HepG2 (cell line): ENCODE data around the gene TDRD10. TPM values are rescaled to one million over a fixed set of nuclear protein-coding genes. Genes with fewer than 3 reads are reported as not detected.

Experiments
- ATAC-seq: fragments of 200-7000 bp; cut with Tn5 transposase; 3 replicates; pipeline ENCODE4 v1.9.1; 2020; ENCODE audit warnings: mild to moderate bottlenecking, moderate library complexity
- BruUV-seq: library from RNA; stranded (reverse); fragments of 400-500 nt; replicated peaks from 2 replicates; lab custom pipeline; 2021; lab: Mats Ljungman, UMichigan
- CTCF ChIA-PET: fragments of 300-600 bp; formaldehyde crosslinking; extraction: SDS; loops from one replicate; lab custom pipeline; 2021; ENCODE audit warnings: low total read pairs, inconsistent platforms, low intra/inter-chr PET ratio; lab: Yijun Ruan, JAX
- POLR2A ChIA-PET: fragments of 350-600 bp; sonication (Branson Sonifier 250); formaldehyde crosslinking; loops from one replicate; lab custom pipeline; 2020; ENCODE audit warnings: antibody characterized with exemption, inconsistent platforms; lab: Yijun Ruan, JAX
- DNase-seq: peaks from one replicate; pipeline ENCODE4 v3.0.0-alpha.2; 2015; ENCODE audit warnings: low spot score
- FAIRE-seq: peaks from 3 replicates; lab custom pipeline; 2011; peaks lifted over from hg19 to GRCh38; lab: Jason Lieb, UNC
- H2AFZ ChIP-seq: one replicate; pipeline ENCODE4 v1.6.1; 2011; ENCODE audit warnings: low read length, inconsistent platforms
- H3K27ac ChIP-seq: fragments of 300-600 bp; 3 replicates; pipeline ENCODE4 v1.8.0; 2011; ENCODE audit warnings: mixed run types, mild to moderate bottlenecking, mixed read lengths, low read length, inconsistent platforms; ENCODE audit not compliant: insufficient read depth; ENCODE audit errors: extremely low read length
- H3K27me3 ChIP-seq, 2 experiments: fragments of 200-600 bp in 1 of 2; 2 replicates in 1 of 2; 3 replicates in 1 of 2; pipeline versions ENCODE4 v1.6.0 to v1.8.0; 2011; ENCODE audit warnings: low read length in 2 of 2, mild to moderate bottlenecking in 2 of 2, moderate library complexity in 2 of 2, inconsistent platforms in 1 of 2; ENCODE audit not compliant: insufficient read depth in 2 of 2, control insufficient read depth in 1 of 2
- H3K36me3 ChIP-seq, 2 experiments: fragments of 200-600 bp in 1 of 2; replicated peaks in 1 of 2; 2 replicates in 1 of 2; 3 replicates in 1 of 2; pipeline versions ENCODE4 v1.5.1 to v1.8.0; 2011; ENCODE audit warnings: low read length in 2 of 2, inconsistent platforms in 1 of 2; ENCODE audit not compliant: insufficient read depth in 2 of 2, control insufficient read depth in 1 of 2
- H3K4me1 ChIP-seq: 2 replicates; pipeline ENCODE4 v1.5.1; 2012; ENCODE audit warnings: low read length, inconsistent platforms; ENCODE audit not compliant: insufficient read depth
- H3K4me2 ChIP-seq: 2 replicates; pipeline ENCODE4 v1.6.0; 2011; ENCODE audit warnings: low read depth, low read length, inconsistent platforms
- H3K4me3 ChIP-seq, 3 experiments: fragments of 200-600 bp in 1 of 3; sonication (generic), shearing (Covaris generic) in 1 of 3; replicated peaks in 1 of 3; 2 replicates each; pipeline ENCODE4 v1.5.1; 2011 to 2016; ENCODE audit warnings: low read length in 3 of 3, inconsistent platforms in 2 of 3, low read depth in 2 of 3, mild to moderate bottlenecking in 2 of 3, control low read depth in 1 of 3, mixed read lengths in 1 of 3; ENCODE audit not compliant: insufficient read depth in 1 of 3
- H3K79me2 ChIP-seq: one replicate; pipeline ENCODE4 v1.6.1; 2011; ENCODE audit warnings: low read length, inconsistent platforms; ENCODE audit not compliant: insufficient read depth
- H3K9ac ChIP-seq: 2 replicates; pipeline ENCODE4 v1.6.0; 2011; ENCODE audit warnings: mild to moderate bottlenecking, low read depth, low read length, inconsistent platforms; ENCODE audit not compliant: insufficient read depth
- H3K9me3 ChIP-seq: 2 replicates; pipeline ENCODE4 v1.5.1; 2012; ENCODE audit warnings: mild to moderate bottlenecking, low read length
- H4K20me1 ChIP-seq: 2 replicates; pipeline ENCODE4 v1.6.0; 2011; ENCODE audit warnings: inconsistent platforms, mild to moderate bottlenecking, low read length, moderate library complexity; ENCODE audit not compliant: insufficient read depth
- ISL2 ChIP-seq: sonication (generic); formaldehyde crosslinking; IDR thresholded peaks from 2 replicates; pipeline ENCODE4 v1.5.0; 2020; ENCODE audit warnings: missing genetic modification reagents
- KDM2A ChIP-seq: sonication (generic); formaldehyde crosslinking; IDR thresholded peaks from 2 replicates; pipeline ENCODE4 v1.4.0; 2020; ENCODE audit warnings: low read depth, missing genetic modification reagents, borderline replicate concordance
- NR2F6 ChIP-seq, 2 experiments: IDR thresholded peaks; 2 replicates each; pipeline ENCODE4 v1.6.1; 2016; ENCODE audit warnings: antibody characterized with exemption in 1 of 2, mild to moderate bottlenecking in 1 of 2
- RBM22 ChIP-seq: fragments of 200-400 bp; formaldehyde crosslinking; optimal IDR thresholded peaks from 2 replicates; pipeline ENCODE3; 2017; ENCODE audit warnings: mild to moderate bottlenecking, low read length, moderate library complexity
- THAP7 ChIP-seq: sonication (generic); formaldehyde crosslinking; IDR thresholded peaks from 2 replicates; pipeline ENCODE4 v1.8.1; 2023; ENCODE audit warnings: mild to moderate bottlenecking, missing genetic modification reagents
- XRCC5 ChIP-seq: fragments of 200-400 bp; formaldehyde crosslinking; optimal IDR thresholded peaks from 2 replicates; pipeline ENCODE3; 2017; ENCODE audit warnings: mild to moderate bottlenecking, low read length
- ZNF20 ChIP-seq: sonication (generic); formaldehyde crosslinking; IDR thresholded peaks from 2 replicates; pipeline ENCODE4 v1.4.0; 2020; ENCODE audit warnings: mild to moderate bottlenecking, moderate library complexity, missing genetic modification reagents
- ZNF451 ChIP-seq: sonication (generic); formaldehyde crosslinking; IDR thresholded peaks from 2 replicates; pipeline ENCODE4 v1.5.0; 2020; ENCODE audit warnings: mild to moderate bottlenecking, missing genetic modification reagents
- WGBS: methylation state at CpG from one replicate; pipeline ENCODE4 v1.1.6; 2017; ENCODE audit warnings: low lambda C conversion rate; 5-methylcytosine and 5-hydroxymethylcytosine counted together
- in situ Hi-C: cut with HindIII; loops from 2 replicates; pipeline ENCODE4 v1.10.0; 2017; ENCODE audit warnings: low pct_unique_long_range_greater_than_20kb; ENCODE audit not compliant: extremely low pct_ligation_motif_present
- intact Hi-C: fragments of 100-400 bp; cut with micrococcal nuclease; formaldehyde crosslinking; loops from one replicate; pipeline ENCODE4 v1.10.0; 2022; ENCODE audit not compliant: unreplicated experiment
- polyA plus RNA-seq, 8 experiments: library from polyadenylated mRNA; depleted of rRNA in 3 of 8; stranded (reverse) in 7 of 8; unstranded in 1 of 8; fragments of >200 nt; fragmentation: Illumina TruSeq in 4 of 8; extraction: Trizol in 4 of 8; gene quantifications; 2 replicates each; pipeline versions ENCODE4 v1.2.1 to v1.2.3, GENCODE V29; 2011 to 2016; ENCODE audit warnings: low read depth in 4 of 8, missing spikeins in 1 of 8, mixed read lengths in 1 of 8; ENCODE audit not compliant: insufficient read depth in 1 of 8
- total RNA-seq, 5 experiments: library from RNA; depleted of rRNA; stranded (reverse); fragments of >200 nt; fragmentation: Illumina TruSeq; extraction: Trizol; gene quantifications; 2 replicates each; pipeline ENCODE4 v1.2.3, GENCODE V29; 2016; ENCODE audit warnings: low read depth in 1 of 5
- TF ChIP-seq, protein P1 (sequence below): IDR thresholded peaks from 2 replicates; pipeline ENCODE4 v1.6.1; 2016; ENCODE audit warnings: missing biosample characterization, missing genetic modification reagents, low read depth

TDRD10 gene
- total and polyA plus RNA-seq, 2 of the 13 experiments (the other 11 are each of a cell fraction or from before 2014, with no cell fraction given) = not detected

DNA sequence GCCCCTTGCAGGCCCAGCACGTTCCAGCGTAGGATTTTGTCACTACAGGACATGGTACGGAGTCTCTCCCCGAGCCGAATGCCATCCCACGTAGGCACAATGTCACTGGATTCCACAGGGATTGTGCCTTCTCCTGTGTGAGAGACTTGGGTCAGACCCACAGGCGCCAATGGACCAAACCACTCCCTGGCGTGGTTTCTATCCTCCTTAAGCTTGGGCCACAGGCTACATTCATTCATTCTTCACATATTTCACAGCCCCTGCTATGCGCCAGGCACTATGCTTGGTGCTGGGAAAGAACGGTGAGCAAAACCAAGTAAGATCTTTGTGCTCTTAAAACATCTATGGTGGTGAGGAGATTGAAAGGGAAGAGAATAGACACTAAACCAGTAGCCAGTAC lies 84.2 kb downstream of the TDRD10 start (continued):
- no peak for TF ChIP-seq ZNF20 (CRISPR knock-in tag)

DNA sequence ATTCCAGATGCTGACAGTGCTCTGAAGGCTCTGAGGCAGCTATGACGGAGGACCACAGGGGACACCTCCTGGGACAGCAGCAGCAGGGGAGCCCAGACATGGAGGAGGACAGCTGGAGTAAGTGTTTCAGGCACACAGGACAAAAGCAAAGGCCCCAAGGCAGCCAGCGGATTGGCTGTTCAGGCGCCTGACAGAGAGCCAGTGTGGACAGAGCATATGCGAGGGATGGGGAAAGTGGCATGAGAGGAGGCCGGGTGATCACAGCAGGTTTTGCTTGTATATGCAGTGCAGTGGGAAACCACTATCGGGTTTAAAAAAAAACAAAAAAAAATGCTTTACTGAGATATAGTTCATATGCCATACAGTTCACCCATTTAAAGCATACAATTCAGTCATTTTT lies 84.6 kb downstream of the TDRD10 start:
- BruUV-seq = no TSS peak
- Histone ChIP-seq H3K4me2 (no peak overlapping the region), H4K20me1 (peaks cover 3% of the 10 kb centered on the region; the same call in 1 of the 2 replicates), H3K4me3 (no peak overlapping the region), H3K9ac (no peak overlapping the region), H3K79me2 (no peaks in the 10 kb centered on the region), H3K36me3 (peaks cover 44 to 99% of the 10 kb centered on the region in 2 experiments), H3K27me3 (no peaks in the 10 kb centered on the region), H2AFZ (no peak overlapping the region), H3K9me3 (no peaks in the 10 kb centered on the region), H3K27ac (no peak overlapping the region), H3K4me1 (0 out of 2 replicates have a peak, but pooled peaks cover 7% of the 10 kb centered on the region)
- intact Hi-C loops (no loop called here), in situ Hi-C loops (no loop called here)
- ChIA-PET POLR2A (no interaction called here), CTCF (no interaction called here)
- no peak for DNase-seq
- no peak for TF ChIP-seq ZNF451 (CRISPR knock-in tag)
- TF ChIP-seq ISL2 (CRISPR knock-in tag) = no peak
- no peak for TF ChIP-seq NR2F6 (IDR thresholded peaks at IDR 0.05)
- TF ChIP-seq NR2F6 (CRISPR knock-in tag; IDR thresholded peaks at IDR 0.05) = no peak
- TF ChIP-seq THAP7 (CRISPR knock-in tag) = no peak
- no peak for TF ChIP-seq XRCC5
- TF ChIP-seq KDM2A = no peak
- FAIRE-seq = no peak
- WGBS = 91% methylated on average over 6 of the region's 6 CpGs
- ATAC-seq = no peak

GRCh38 chr1:154589780-154590179 lies 87.8 kb downstream of the TDRD10 start:
- Histone ChIP-seq H3K4me3 (no peak overlapping the region), H3K4me1 (0 out of 2 replicates have a peak, but pooled peaks cover 7% of the 10 kb centered on the region), H4K20me1 (peaks cover 7% of the 10 kb centered on the region; the same call in 1 of the 2 replicates), H3K4me2 (no peak overlapping the region), H3K27ac (no peak overlapping the region), H3K79me2 (no peaks in the 10 kb centered on the region)
- ChIA-PET CTCF (no interaction called here), POLR2A (no interaction called here)
- 93% methylated on average over 9 of the region's 10 CpGs for WGBS
- no peak for FAIRE-seq
- TF ChIP-seq, protein P1, sequence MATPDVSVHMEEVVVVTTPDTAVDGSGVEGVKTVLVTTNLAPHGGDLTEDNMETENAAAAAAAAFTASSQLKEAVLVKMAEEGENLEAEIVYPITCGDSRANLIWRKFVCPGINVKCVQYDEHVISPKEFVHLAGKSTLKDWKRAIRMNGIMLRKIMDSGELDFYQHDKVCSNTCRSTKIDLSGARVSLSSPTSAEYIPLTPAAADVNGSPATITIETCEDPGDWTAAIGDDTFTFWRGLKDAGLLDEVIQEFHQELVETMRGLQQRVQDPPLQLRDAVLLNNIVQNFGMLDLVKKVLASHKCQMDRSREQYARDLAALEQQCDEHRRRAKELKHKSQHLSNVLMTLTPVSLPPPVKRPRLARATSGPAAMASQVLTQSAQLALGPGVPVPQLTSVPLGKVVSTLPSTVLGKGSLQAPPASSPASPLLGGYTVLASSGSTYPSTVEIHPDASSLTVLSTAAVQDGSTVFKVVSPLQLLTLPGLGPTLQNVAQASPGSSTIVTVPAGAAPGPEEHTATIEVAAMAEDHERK (CRISPR knock-in tag) = no peak
- peak; percentile 41 for TF ChIP-seq RBM22
- TF ChIP-seq, all 625 proteins: peak for 1
- Histone ChIP-seq H3K36me3 (peaks cover 38 to 99% of the 10 kb centered on the region in 2 experiments), H2AFZ (no peak overlapping the region), H3K27me3 (no peaks in the 10 kb centered on the region), H3K9ac (no peak overlapping the region), H3K9me3 (no peaks in the 10 kb centered on the region)
- no peak for DNase-seq
- in situ Hi-C loops = no loop called here
- ATAC-seq = no peak
- intact Hi-C loops = no loop called here
- BruUV-seq = no TSS peak
